ENCODE measurements around the gene HSPB3.
"Not testable (repeated sequence)": the region's sequence is repeated elsewhere in the genome, so short reads cannot be mapped to it uniquely, and the experiment has no call there.

HSPB3 gene

GRCh38 chr5:54455413-54456157 lies at the start of gene HSPB3:
HSPB3 (plus strand) TSS chr5:54455699; CDS start chr5:54455790, 91 bp downstream.
- no peak for DNase-seq (ENCODE audit: low read depth in 3 of 3, low spot score in 1 of 3)

DNA sequence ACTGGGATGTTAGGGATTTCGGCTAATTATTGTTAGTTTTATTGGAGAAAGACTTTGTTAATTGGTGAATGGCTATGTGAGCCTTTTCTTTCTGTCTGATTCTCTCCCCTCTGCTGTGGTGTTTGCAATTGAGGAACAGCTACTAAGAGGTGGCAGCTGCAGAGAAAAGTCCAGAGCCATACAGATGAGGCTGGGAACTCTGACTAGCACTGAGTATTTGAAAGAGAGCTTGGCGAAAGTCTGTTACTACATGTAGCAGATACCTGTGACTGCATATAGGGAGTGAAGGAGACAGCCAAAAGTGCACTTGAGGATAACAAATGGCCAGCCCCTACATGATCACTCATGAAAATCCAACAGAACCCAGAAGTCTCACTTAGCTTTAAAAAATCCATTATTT lies 44.3 kb upstream of the HSPB3 start:
- no peak for DNase-seq (ENCODE audit: low read depth in 3 of 3, low spot score in 1 of 3)

- DNase-seq (ENCODE audit: low read depth in 3 of 3, low spot score in 1 of 3): no peak
Measured at GRCh38 chr5:54412913-54413312, 42.6 kb upstream of the HSPB3 start.

GRCh38 chr5:54415147-54415546 lies 40.4 kb upstream of the HSPB3 start:
- DNase-seq (ENCODE audit: low read depth in 3 of 3, low spot score in 1 of 3): no peak

- no peak for DNase-seq (ENCODE audit: low read depth in 3 of 3, low spot score in 1 of 3)
Measured at GRCh38 chr5:54415896-54416601, 39.5 kb upstream of the HSPB3 start.

- peak in 1 of 3 donors; percentile 3 for DNase-seq (ENCODE audit: low read depth in 3 of 3, low spot score in 1 of 3)
Measured at GRCh38 chr5:54419573-54420423, 35.7 kb upstream of the HSPB3 start.

DNA sequence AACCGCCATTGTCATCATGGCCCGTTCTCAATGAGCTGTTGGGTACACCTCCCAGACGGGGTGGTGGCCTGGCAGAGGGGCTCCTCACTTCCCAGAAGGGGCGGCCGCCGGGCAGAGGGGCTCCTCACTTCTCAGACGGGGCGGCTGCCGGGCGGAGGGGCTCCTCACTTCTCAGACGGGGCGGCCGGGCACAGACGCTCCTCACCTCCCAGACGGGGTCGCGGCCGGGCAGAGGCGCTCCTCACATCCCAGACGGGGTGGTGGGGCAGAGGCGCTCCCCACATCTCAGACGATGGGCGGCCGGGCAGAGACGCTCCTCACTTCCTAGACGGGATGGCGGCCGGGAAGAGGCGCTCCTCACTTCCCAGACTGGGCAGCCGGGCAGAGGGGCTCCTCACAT lies 35.0 kb upstream of the HSPB3 start:
- not testable (repeated sequence) for DNase-seq (ENCODE audit: low read depth in 3 of 3, low spot score in 1 of 3)

GRCh38 chr5:54421976-54422375 lies 33.5 kb upstream of the HSPB3 start:
- DNase-seq (ENCODE audit: low read depth in 3 of 3, low spot score in 1 of 3): no peak

- DNase-seq (ENCODE audit: low read depth in 3 of 3, low spot score in 1 of 3): no peak
Measured at GRCh38 chr5:54425258-54425657, 30.2 kb upstream of the HSPB3 start.

GRCh38 chr5:54426209-54426608 lies 29.3 kb upstream of the HSPB3 start:
- no peak for DNase-seq (ENCODE audit: low read depth in 3 of 3, low spot score in 1 of 3)

GRCh38 chr5:54434650-54435049 lies 20.8 kb upstream of the HSPB3 start:
- not testable (repeated sequence) for DNase-seq (ENCODE audit: low read depth in 3 of 3, low spot score in 1 of 3)

- DNase-seq (ENCODE audit: low read depth in 3 of 3, low spot score in 1 of 3): no peak
Measured at GRCh38 chr5:54438620-54439389, 16.7 kb upstream of the HSPB3 start.

- no peak for DNase-seq (ENCODE audit: low read depth in 3 of 3, low spot score in 1 of 3)
Measured at GRCh38 chr5:54440456-54440893, 15.0 kb upstream of the HSPB3 start.

- DNase-seq (ENCODE audit: low read depth in 3 of 3, low spot score in 1 of 3): no peak
Measured at GRCh38 chr5:54442271-54442670, 13.2 kb upstream of the HSPB3 start.

- DNase-seq (ENCODE audit: low read depth in 3 of 3, low spot score in 1 of 3): no peak
Measured at GRCh38 chr5:54443270-54443669, 12.2 kb upstream of the HSPB3 start.

GRCh38 chr5:54445691-54446378 lies 9.7 kb upstream of the HSPB3 start:
- DNase-seq (ENCODE audit: low read depth in 3 of 3, low spot score in 1 of 3): no peak

DNA sequence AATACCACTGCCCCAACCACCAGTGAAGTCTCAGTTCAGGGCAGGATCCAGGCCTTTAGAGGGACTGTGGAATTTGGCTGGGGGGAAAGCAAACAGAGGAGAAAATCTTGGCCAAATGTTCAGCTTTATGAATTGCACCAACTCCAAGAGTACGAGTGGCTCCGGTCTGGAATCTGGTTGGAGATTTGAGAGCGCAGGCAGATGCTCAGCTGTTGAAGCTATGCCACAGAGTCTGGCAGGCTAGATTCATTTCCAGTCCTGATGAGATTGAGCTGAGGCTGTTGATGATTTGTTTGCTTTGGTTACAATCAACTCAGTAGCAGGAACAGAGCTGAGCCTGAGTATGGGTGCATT lies 9.1 kb upstream of the HSPB3 start:
- no peak for DNase-seq (ENCODE audit: low read depth in 3 of 3, low spot score in 1 of 3)

DNA sequence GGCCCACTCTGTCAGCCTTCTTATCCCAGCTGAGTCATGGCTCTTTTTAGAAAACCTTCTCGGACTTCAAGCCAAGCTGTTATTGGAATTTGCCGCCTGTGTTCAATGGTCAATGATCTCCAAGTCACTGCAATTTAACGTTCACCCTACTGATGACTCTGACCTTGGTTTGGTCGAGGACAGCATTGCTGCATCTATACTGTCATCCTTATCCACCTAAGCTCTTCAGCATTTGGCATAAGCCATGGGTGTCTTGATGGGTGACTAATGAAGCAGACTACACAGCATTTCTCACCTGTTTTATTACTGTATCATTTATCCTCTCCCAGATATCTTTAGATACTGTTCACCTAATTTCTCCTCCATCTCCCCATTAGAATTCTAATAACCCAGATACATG lies 5.6 kb upstream of the HSPB3 start:
- no peak for DNase-seq (ENCODE audit: low read depth in 3 of 3, low spot score in 1 of 3)

- no peak for DNase-seq (ENCODE audit: low read depth in 3 of 3, low spot score in 1 of 3)
Measured at GRCh38 chr5:54450542-54450941, 5.0 kb upstream of the HSPB3 start.

- no peak for DNase-seq (ENCODE audit: low read depth in 3 of 3, low spot score in 1 of 3)
Measured at GRCh38 chr5:54453046-54453445, 2.5 kb upstream of the HSPB3 start.
